A549 (cell line): ENCODE measurements around the gene RAP1B.

Source experiments
- CEBPB ChIP-seq, 2 experiments: fragments of >200 bp in 1 of 2; sonication (Bioruptor Twin) in 1 of 2; formaldehyde crosslinking in 1 of 2; IDR thresholded peaks; 2 replicates each; pipeline ENCODE4 v1.6.1; 2012 to 2016
- CTCF ChIP-seq: fragments of >200 bp; sonication (Bioruptor Twin); formaldehyde crosslinking; IDR thresholded peaks from 3 replicates; pipeline ENCODE4 v1.5.1; 2016
- FOSB ChIP-seq: fragments of 250-450 bp; sonication (Bioruptor Pico); IDR thresholded peaks from 2 replicates; pipeline ENCODE4 v1.5.0; 2020; ENCODE audit warnings: mild to moderate bottlenecking, moderate library complexity
- HDAC2 ChIP-seq: fragments of 200-600 bp; sonication (generic); IDR thresholded peaks from 2 replicates; pipeline ENCODE4 v1.6.1; 2016
- HMGXB4 ChIP-seq: fragments of 250-450 bp; sonication (Bioruptor Pico); IDR thresholded peaks from 2 replicates; pipeline ENCODE4 v1.5.0; 2021; ENCODE audit warnings: mild to moderate bottlenecking, moderate library complexity, borderline replicate concordance
- KDM1A ChIP-seq: fragments of 200-600 bp; sonication (generic); IDR thresholded peaks from 2 replicates; pipeline ENCODE4 v1.6.1; 2016; ENCODE audit warnings: low read depth, mild to moderate bottlenecking
- MAX ChIP-seq: IDR thresholded peaks from 2 replicates; pipeline ENCODE4 v1.6.1; 2012
- NFE2L2 ChIP-seq: fragments of 150-350 bp; conservative IDR thresholded peaks from 2 replicates; pipeline ENCODE4 v1.6.1; 2014; ENCODE audit warnings: low read length
- RAD21 ChIP-seq, 2 experiments: fragments of >200 bp in 1 of 2; sonication (Bioruptor Twin) in 1 of 2; formaldehyde crosslinking in 1 of 2; IDR thresholded peaks in 1 of 2; conservative IDR thresholded peaks in 1 of 2; 2 replicates in 1 of 2; 3 replicates in 1 of 2; pipeline ENCODE4 v1.6.1; 2012 to 2018; ENCODE audit warnings: inconsistent platforms in 1 of 2
- RFX5 ChIP-seq: fragments of 450-650 bp; IDR thresholded peaks from 2 replicates; pipeline ENCODE4 v1.7.1; 2014; ENCODE audit warnings: antibody characterized with exemption, mild to moderate bottlenecking, moderate library complexity
- SMC3 ChIP-seq: fragments of >200 bp; sonication (Bioruptor Twin); formaldehyde crosslinking; IDR thresholded peaks from 3 replicates; pipeline ENCODE4 v1.6.1; 2018; ENCODE audit warnings: inconsistent platforms

- no peak for TF ChIP-seq SMC3
- TF ChIP-seq CTCF: no peak
- TF ChIP-seq RAD21 (conservative IDR thresholded peaks at IDR 0.05 in 1 of 2, IDR thresholded peaks at IDR 0.05 in 1 of 2): no peak
- TF ChIP-seq CEBPB (IDR thresholded peaks at IDR 0.05): no peak
- no peak for TF ChIP-seq HMGXB4 (CRISPR knock-in tag)
- TF ChIP-seq NFE2L2: no peak
- no peak for TF ChIP-seq KDM1A
- no peak for TF ChIP-seq RFX5
- no peak for TF ChIP-seq MAX
- TF ChIP-seq HDAC2: no peak
- no peak for TF ChIP-seq FOSB
Measured at GRCh38 chr12:68579254-68579653, 31.4 kb upstream of the RAP1B start.
